Large intestine (tissue), 3 donors: Measurements from ENCODE around the gene PLCG2. TPM values are rescaled to one million over a fixed set of nuclear protein-coding genes. Genes with fewer than 3 reads are reported as not detected.

ENCODE experiments used
- DNase-seq, 2 donors: peaks; one replicate each; pipeline versions ENCODE4 v3.0.0 to v3.0.0-alpha.2; 2013
- H3K27ac ChIP-seq: one replicate; pipeline ENCODE4 v1.5.1; 2013; ENCODE audit warnings: low read length
- H3K27me3 ChIP-seq: 2 replicates; pipeline ENCODE4 v1.6.1; 2013; ENCODE audit warnings: low read length; ENCODE audit not compliant: control insufficient read depth, insufficient read depth
- H3K36me3 ChIP-seq: 2 replicates; pipeline ENCODE4 v1.6.1; 2013; ENCODE audit warnings: low read length; ENCODE audit not compliant: control insufficient read depth, insufficient read depth
- H3K4me1 ChIP-seq: one replicate; pipeline ENCODE4 v1.6.1; 2013; ENCODE audit warnings: low read length; ENCODE audit not compliant: control insufficient read depth, insufficient read depth
- H3K4me3 ChIP-seq: one replicate; pipeline ENCODE4 v1.5.1; 2013; ENCODE audit warnings: low read length
- H3K9me3 ChIP-seq: one replicate; pipeline ENCODE4 v1.6.1; 2013; ENCODE audit warnings: mild to moderate bottlenecking, low read depth, low read length, moderate library complexity; ENCODE audit not compliant: control insufficient read depth
- WGBS: methylation state at CpG from one replicate; pipeline ENCODE4 v1.1.5; 2013; ENCODE audit warnings: low lambda C conversion rate; ENCODE audit not compliant: insufficient coverage; 5-methylcytosine and 5-hydroxymethylcytosine counted together
- polyA plus RNA-seq: library from polyadenylated mRNA; unstranded; fragments of 120-200 nt; gene quantifications from one replicate; pipeline ENCODE4 v1.2.1, GENCODE V29; 2013

The PLCG2 gene
- polyA plus RNA-seq, 1 donor = 20.4 TPM

DNA sequence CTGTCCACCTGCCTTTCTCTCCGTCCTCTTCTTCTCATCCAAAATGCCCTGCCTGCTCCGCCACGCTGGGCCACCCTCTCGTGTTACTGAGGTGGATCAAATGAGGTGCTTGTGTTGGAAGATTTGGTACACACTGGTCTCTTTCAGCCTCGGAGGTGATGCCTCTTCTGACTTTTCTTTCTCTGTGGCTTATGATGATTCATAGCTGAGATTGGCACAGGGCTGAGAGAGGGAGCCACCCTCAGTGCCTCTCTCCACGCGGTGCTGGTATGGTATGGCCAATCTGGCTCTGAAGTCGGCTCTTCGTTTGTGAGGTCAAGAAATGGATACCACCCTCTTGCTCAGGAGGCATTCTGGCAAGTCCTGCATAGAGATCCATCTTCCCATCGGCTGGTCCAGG is 82.4 kb downstream of the PLCG2 start:
- no peak for DNase-seq
- H3K4me3 ChIP-seq = no peak overlapping the region
- peaks cover 6% of the 10 kb centered on the region for H3K4me1 ChIP-seq
- no peaks in the 10 kb centered on the region for H3K9me3 ChIP-seq
- WGBS = no CpG with 5 or more reads among the region's 10 CpGs
- H3K36me3 ChIP-seq = no peaks in the 10 kb centered on the region
- no peak overlapping the region for H3K27ac ChIP-seq
- no peaks in the 10 kb centered on the region for H3K27me3 ChIP-seq

GRCh38 chr16:81861915-81862314 is 82.8 kb downstream of the PLCG2 start:
- WGBS = no CpG with 5 or more reads among the region's 7 CpGs
- no peaks in the 10 kb centered on the region for H3K27me3 ChIP-seq
- H3K36me3 ChIP-seq = no peaks in the 10 kb centered on the region
- DNase-seq = no peak
- no peak overlapping the region for H3K4me3 ChIP-seq
- H3K27ac ChIP-seq = no peak overlapping the region
- H3K4me1 ChIP-seq = peaks cover 6% of the 10 kb centered on the region
- H3K9me3 ChIP-seq = no peaks in the 10 kb centered on the region

DNA sequence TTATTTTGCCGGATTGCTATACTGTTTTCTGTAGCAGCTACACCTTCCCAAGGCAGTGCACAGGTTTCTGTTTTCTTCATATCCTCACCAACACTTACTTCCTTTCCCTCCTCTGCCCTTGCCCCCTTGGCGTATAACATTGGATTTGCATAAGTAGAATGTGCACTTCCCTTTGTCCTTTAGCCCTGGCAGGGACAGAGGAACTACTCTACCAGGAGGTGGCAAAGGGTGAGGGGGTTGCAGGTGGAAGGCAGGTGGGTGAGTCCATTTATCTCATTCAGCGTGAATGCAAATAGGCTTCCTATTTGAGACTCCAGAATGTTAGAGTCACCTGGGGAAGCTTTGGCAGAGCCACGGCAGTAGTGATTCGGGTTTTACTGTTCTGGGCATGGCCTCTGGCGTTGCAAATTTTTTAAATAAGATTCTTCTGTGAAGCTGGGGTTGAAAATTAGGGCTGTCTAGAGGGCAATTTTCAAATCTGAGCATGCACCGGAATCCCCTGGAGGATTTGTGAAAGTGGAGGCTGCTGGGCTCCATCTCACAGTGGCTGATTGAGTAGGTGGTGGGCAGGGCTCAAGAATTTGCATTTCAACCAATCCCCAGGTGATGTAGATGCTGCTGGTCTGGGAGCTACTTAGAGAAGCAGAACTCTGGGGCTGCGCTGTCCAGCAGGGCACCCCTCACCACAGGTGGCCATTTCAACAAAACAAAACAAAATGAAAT is 84.7 kb downstream of the PLCG2 start:
- 80% methylated on average over 1 of the region's 8 CpGs for WGBS
- Histone ChIP-seq H3K4me3 (no peak overlapping the region), H3K9me3 (no peaks in the 10 kb centered on the region), H3K36me3 (no peaks in the 10 kb centered on the region), H3K4me1 (peaks cover 6% of the 10 kb centered on the region), H3K27me3 (no peaks in the 10 kb centered on the region), H3K27ac (no peak overlapping the region)
- DNase-seq = no peak

GRCh38 chr16:81864646-81865382 is 85.7 kb downstream of the PLCG2 start:
- Histone ChIP-seq H3K4me3 (no peak overlapping the region), H3K27ac (no peak overlapping the region), H3K4me1 (peaks cover 6% of the 10 kb centered on the region), H3K36me3 (no peaks in the 10 kb centered on the region), H3K27me3 (no peaks in the 10 kb centered on the region), H3K9me3 (no peaks in the 10 kb centered on the region)
- WGBS = no CpG with 5 or more reads among the region's 14 CpGs
- no peak for DNase-seq

- no CpG with 5 or more reads among the region's 10 CpGs for WGBS
- Histone ChIP-seq H3K27me3 (no peaks in the 10 kb centered on the region), H3K9me3 (no peaks in the 10 kb centered on the region), H3K4me1 (no peaks in the 10 kb centered on the region), H3K4me3 (no peak overlapping the region), H3K36me3 (no peaks in the 10 kb centered on the region), H3K27ac (no peak overlapping the region)
- DNase-seq = no peak
Measured at GRCh38 chr16:81866820-81867440, 87.8 kb downstream of the PLCG2 start.

GRCh38 chr16:81868057-81868748 is 89.1 kb downstream of the PLCG2 start:
- Histone ChIP-seq H3K27ac (no peak overlapping the region), H3K36me3 (no peaks in the 10 kb centered on the region)
- WGBS = no CpG with 5 or more reads among the region's 3 CpGs

GRCh38 chr16:81869326-81869725 is 90.2 kb downstream of the PLCG2 start:
- Histone ChIP-seq H3K4me3 (no peak overlapping the region), H3K36me3 (no peaks in the 10 kb centered on the region), H3K27me3 (no peaks in the 10 kb centered on the region), H3K4me1 (no peaks in the 10 kb centered on the region), H3K9me3 (no peaks in the 10 kb centered on the region), H3K27ac (no peak overlapping the region)
- WGBS = no CpG with 5 or more reads among the region's 5 CpGs
- DNase-seq = no peak

More at GRCh38 chr16:81868057-81868748, 89.1 kb downstream of the PLCG2 start:
- no peak overlapping the region for H3K4me3 ChIP-seq
- H3K9me3 ChIP-seq = no peaks in the 10 kb centered on the region
- no peaks in the 10 kb centered on the region for H3K27me3 ChIP-seq
- DNase-seq = no peak
- H3K4me1 ChIP-seq = no peaks in the 10 kb centered on the region

DNA sequence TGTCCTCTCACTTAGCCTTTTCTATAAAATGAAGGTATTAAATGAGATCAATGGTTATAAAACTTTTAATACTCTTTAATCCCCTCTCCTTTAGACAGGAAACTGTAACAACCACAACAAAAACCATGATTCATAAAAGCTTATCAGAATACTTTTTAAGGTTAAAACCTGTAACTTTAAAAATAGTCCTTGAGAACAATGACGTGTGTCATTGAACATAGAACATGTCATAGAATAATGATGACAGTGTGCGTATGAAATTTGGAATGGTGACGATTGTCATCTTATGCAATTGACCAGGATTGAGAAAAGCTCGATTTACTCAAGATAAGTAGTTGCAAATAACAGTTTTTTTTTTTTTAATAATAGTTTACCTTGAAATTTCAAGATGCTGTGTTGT is 94.1 kb downstream of the PLCG2 start:
- Histone ChIP-seq H3K27me3 (no peaks in the 10 kb centered on the region), H3K4me3 (no peak overlapping the region), H3K9me3 (no peaks in the 10 kb centered on the region), H3K36me3 (no peaks in the 10 kb centered on the region), H3K27ac (no peak overlapping the region), H3K4me1 (no peaks in the 10 kb centered on the region)
- 92% methylated on average over 4 of the region's 4 CpGs for WGBS
- DNase-seq = no peak

GRCh38 chr16:81873843-81874752 is 95.0 kb downstream of the PLCG2 start:
- H3K9me3 ChIP-seq = no peaks in the 10 kb centered on the region
- H3K4me1 ChIP-seq = no peaks in the 10 kb centered on the region
- H3K4me3 ChIP-seq = no peak overlapping the region
- H3K27me3 ChIP-seq = no peaks in the 10 kb centered on the region
- H3K27ac ChIP-seq = no peak overlapping the region
- no peaks in the 10 kb centered on the region for H3K36me3 ChIP-seq
- no CpG with 5 or more reads among the region's 6 CpGs for WGBS
- no peak for DNase-seq
